Right atrium auricular region (tissue), 2 donors: ENCODE data around the gene ACADSB. TPM values are rescaled to one million over a fixed set of nuclear protein-coding genes. Genes with fewer than 3 reads are reported as not detected.

Source experiments
- DNase-seq: peaks from one replicate; pipeline ENCODE4 v3.0.0-alpha.2; 2019; ENCODE audit warnings: low spot score
- H3K27ac ChIP-seq, 2 donors: fragments of 200-600 bp; sonication (generic); 1 replicate in 1 of 2; 2 replicates in 1 of 2; pipeline ENCODE4 v1.5.1; 2016 to 2019
- H3K27me3 ChIP-seq, 2 donors: fragments of 200-600 bp; sonication (generic); one replicate each; pipeline versions ENCODE4 v1.5.1 to v1.6.0; 2017 to 2019
- H3K36me3 ChIP-seq: fragments of 200-600 bp; sonication (generic); one replicate; pipeline ENCODE4 v1.5.1; 2016
- H3K4me1 ChIP-seq, 2 donors: fragments of 200-600 bp; sonication (generic); one replicate each; pipeline versions ENCODE4 v1.5.1 to v1.6.0; 2017 to 2019
- H3K4me3 ChIP-seq, 2 donors: fragments of 200-600 bp; sonication (generic); 1 replicate in 1 of 2; 2 replicates in 1 of 2; pipeline ENCODE4 v1.5.1; 2017 to 2019; ENCODE audit warnings: mild to moderate bottlenecking in 1 of 2, moderate library complexity in 1 of 2
- H3K9me3 ChIP-seq, 2 donors: fragments of 200-600 bp; sonication (generic); one replicate each; pipeline ENCODE4 v1.5.1; 2019
- total RNA-seq, 2 donors: library from RNA; depleted of rRNA; stranded (reverse); fragments of >200 nt; gene quantifications; one replicate each; pipeline ENCODE4 v1.1.0, GENCODE V29; 2016
- TF ChIP-seq, protein P1 (sequence below), 2 donors: fragments of 200-600 bp; sonication (generic); IDR thresholded peaks; one replicate each; pipeline ENCODE4 v1.5.1; 2019; ENCODE audit warnings: antibody characterized with exemption in 2 of 2

ACADSB gene
- total RNA-seq, 2 donors from 2014 or later = 17.7 to 41.1 TPM

- Histone ChIP-seq H3K4me1 (peaks cover 0 to 5% of the 10 kb centered on the region in 2 donors), H3K27me3 (no peaks in the 10 kb centered on the region), H3K36me3 (peaks cover 40% of the 10 kb centered on the region), H3K4me3 (no peak overlapping the region), H3K9me3 (no peaks in the 10 kb centered on the region), H3K27ac (no peak overlapping the region)
- TF ChIP-seq, protein P1, sequence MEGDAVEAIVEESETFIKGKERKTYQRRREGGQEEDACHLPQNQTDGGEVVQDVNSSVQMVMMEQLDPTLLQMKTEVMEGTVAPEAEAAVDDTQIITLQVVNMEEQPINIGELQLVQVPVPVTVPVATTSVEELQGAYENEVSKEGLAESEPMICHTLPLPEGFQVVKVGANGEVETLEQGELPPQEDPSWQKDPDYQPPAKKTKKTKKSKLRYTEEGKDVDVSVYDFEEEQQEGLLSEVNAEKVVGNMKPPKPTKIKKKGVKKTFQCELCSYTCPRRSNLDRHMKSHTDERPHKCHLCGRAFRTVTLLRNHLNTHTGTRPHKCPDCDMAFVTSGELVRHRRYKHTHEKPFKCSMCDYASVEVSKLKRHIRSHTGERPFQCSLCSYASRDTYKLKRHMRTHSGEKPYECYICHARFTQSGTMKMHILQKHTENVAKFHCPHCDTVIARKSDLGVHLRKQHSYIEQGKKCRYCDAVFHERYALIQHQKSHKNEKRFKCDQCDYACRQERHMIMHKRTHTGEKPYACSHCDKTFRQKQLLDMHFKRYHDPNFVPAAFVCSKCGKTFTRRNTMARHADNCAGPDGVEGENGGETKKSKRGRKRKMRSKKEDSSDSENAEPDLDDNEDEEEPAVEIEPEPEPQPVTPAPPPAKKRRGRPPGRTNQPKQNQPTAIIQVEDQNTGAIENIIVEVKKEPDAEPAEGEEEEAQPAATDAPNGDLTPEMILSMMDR (IDR thresholded peaks at IDR 0.05) = no peak
- DNase-seq = no peak
These were observed 10.9 kb upstream of the ACADSB start for GRCh38 chr10:122997864-122998263.

GRCh38 chr10:122998360-122998917 is 10.4 kb upstream of the ACADSB start:
- TF ChIP-seq, protein P1 (IDR thresholded peaks at IDR 0.05) = no peak
- Histone ChIP-seq H3K27ac (no peak overlapping the region), H3K9me3 (no peaks in the 10 kb centered on the region), H3K27me3 (no peaks in the 10 kb centered on the region), H3K4me3 (no peak overlapping the region), H3K4me1 (peaks cover 0 to 5% of the 10 kb centered on the region in 2 donors), H3K36me3 (peaks cover 36% of the 10 kb centered on the region)
- DNase-seq = no peak

GRCh38 chr10:122998934-122999333 is 9.9 kb upstream of the ACADSB start:
- TF ChIP-seq, protein P1 (IDR thresholded peaks at IDR 0.05) = no peak
- peaks cover 31% of the 10 kb centered on the region for H3K36me3 ChIP-seq
- no peaks in the 10 kb centered on the region for H3K27me3 ChIP-seq
- no peak overlapping the region for H3K27ac ChIP-seq
- H3K4me3 ChIP-seq = no peak overlapping the region
- no peak for DNase-seq
- no peaks in the 10 kb centered on the region for H3K9me3 ChIP-seq
- peaks cover 0 to 5% of the 10 kb centered on the region in 2 donors for H3K4me1 ChIP-seq

DNA sequence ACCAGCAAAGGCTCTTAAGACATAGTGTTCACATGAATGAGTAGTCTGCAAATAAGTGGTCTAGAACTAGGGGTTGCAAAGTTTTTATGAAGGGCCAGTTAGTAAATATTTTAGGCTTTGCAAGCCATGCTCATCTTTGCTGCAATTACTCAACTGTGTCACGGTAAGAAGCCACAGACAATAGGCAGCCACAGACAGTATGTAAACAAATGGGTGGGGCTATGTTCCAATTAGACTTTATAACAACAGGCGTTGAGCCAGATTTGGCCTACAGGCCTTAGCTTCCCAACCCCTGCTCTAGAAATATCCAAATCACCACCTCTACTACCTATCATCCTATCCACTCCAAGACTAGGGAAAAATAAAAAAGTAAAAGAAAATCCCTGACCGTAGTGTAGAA is 9.5 kb upstream of the ACADSB start:
- TF ChIP-seq, protein P1 (IDR thresholded peaks at IDR 0.05) = no peak
- Histone ChIP-seq H3K36me3 (peaks cover 27% of the 10 kb centered on the region), H3K27me3 (no peaks in the 10 kb centered on the region), H3K27ac (no peak overlapping the region), H3K9me3 (no peaks in the 10 kb centered on the region), H3K4me3 (no peak overlapping the region), H3K4me1 (peaks cover 0 to 6% of the 10 kb centered on the region in 2 donors)
- DNase-seq = no peak

GRCh38 chr10:123000155-123000554 is 8.7 kb upstream of the ACADSB start:
- no peak overlapping the region for H3K4me3 ChIP-seq
- peaks cover 0 to 13% of the 10 kb centered on the region in 2 donors for H3K4me1 ChIP-seq
- H3K27ac ChIP-seq = no peak overlapping the region
- no peaks in the 10 kb centered on the region for H3K9me3 ChIP-seq
- TF ChIP-seq, protein P1 (IDR thresholded peaks at IDR 0.05) = no peak
- no peaks in the 10 kb centered on the region for H3K27me3 ChIP-seq
- peaks cover 19% of the 10 kb centered on the region for H3K36me3 ChIP-seq
- DNase-seq = no peak

GRCh38 chr10:123001370-123001769 is 7.4 kb upstream of the ACADSB start:
- TF ChIP-seq, protein P1 (IDR thresholded peaks at IDR 0.05) = no peak
- peaks cover 12% of the 10 kb centered on the region for H3K36me3 ChIP-seq
- DNase-seq = no peak
- H3K27ac ChIP-seq = no peak overlapping the region
- H3K4me1 ChIP-seq = peaks cover 0 to 20% of the 10 kb centered on the region in 2 donors
- H3K9me3 ChIP-seq = no peaks in the 10 kb centered on the region
- H3K27me3 ChIP-seq = no peaks in the 10 kb centered on the region
- no peak overlapping the region for H3K4me3 ChIP-seq
